OCI-M2 (cell line): ENCODE results near the gene CNKSR3.

ENCODE experiments used
- DNase-seq: peaks from one replicate; lab custom pipeline; 2025; ENCODE audit not compliant: unreplicated experiment; lab: John Stamatoyannopoulos, UW

CNKSR3 gene

GRCh38 chr6:154458565-154459470 is 51.7 kb downstream of the CNKSR3 start:
- no peak for DNase-seq

GRCh38 chr6:154457881-154458284 is 52.6 kb downstream of the CNKSR3 start:
- DNase-seq: no peak

DNA sequence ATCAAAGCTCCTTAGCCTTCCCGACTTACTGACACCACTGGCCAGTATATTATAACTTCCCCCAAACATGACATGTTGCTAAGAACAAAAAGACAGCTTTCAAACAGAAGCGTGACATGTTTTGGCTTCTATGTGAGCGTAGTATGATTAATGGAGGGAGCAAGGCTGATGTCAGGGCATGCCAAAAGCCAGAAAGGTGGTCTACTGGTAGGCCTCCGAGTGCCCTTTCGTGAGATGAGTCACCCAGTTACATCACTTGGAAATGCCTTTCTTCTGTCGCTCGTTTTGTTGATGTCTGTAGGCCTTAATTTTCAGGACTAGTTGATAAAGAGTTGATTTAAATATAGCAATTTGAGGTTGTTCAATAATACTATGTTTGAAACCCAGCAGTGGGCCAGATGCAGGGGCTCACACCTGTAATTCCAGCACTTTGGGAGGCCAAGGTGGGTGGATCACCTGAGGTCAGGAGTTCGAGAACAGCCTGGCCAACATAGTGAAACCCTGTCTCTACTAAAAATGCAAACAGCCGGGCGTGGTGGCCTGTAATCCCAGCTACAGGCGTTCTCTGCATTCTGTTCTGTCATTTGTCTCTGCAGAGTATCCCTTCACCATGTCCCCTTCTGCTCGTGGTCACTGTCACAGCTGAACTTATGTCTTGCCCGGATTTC is 53.3 kb downstream of the CNKSR3 start:
- DNase-seq: no peak

- DNase-seq: no peak
Measured at GRCh38 chr6:154453329-154453728, 57.2 kb downstream of the CNKSR3 start.

- no peak for DNase-seq
Measured at GRCh38 chr6:154450498-154450897, 60.0 kb downstream of the CNKSR3 start.

DNA sequence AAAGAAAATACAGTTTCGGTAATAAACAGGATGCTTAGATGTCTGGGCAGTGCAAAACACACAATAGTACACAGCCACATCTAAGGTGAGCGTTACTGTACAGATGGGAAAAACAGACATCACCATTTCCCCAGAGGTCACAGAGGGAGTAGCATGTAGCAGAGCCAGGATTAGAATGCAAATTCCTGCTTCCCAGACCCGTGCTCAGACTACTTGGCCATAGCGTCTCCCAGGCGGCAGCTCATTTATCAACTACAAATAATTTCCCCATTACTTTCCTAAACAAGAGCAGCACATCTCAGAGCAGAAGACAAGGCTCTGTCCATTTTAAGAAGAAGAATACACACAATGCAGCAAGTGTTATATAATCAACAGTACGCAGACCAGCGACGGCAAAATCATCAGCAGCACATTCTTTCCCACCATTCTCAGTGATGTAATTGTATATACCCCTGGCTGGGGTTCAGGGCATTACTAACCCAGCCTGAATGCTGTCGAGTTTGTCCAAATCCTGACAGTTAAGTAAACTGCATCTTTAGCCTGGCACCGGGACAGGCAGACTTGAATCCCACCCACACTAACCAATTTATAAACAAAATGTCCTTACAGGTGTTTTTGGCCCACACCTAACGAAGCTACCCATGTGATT is 61.9 kb downstream of the CNKSR3 start:
- DNase-seq: no peak

DNA sequence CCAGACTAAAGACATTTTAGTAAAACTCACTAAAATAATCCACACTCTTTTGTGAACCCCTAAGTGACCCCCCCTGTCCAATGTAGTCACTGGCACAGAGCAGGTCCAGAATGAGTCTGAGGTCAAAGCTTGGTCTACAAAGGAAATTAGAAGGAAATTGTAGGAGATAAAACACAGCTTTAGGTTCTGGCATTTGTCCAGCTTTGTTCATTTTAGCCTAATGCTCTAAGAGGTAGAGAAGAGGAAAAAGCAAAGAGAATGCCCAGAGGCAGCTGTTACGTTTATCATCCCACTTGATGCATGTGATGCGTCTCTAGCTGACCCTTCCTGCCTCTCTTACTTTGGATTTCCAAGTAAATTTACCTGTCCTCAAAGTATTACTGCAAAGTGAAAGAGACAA is 62.5 kb downstream of the CNKSR3 start:
- no peak for DNase-seq

DNA sequence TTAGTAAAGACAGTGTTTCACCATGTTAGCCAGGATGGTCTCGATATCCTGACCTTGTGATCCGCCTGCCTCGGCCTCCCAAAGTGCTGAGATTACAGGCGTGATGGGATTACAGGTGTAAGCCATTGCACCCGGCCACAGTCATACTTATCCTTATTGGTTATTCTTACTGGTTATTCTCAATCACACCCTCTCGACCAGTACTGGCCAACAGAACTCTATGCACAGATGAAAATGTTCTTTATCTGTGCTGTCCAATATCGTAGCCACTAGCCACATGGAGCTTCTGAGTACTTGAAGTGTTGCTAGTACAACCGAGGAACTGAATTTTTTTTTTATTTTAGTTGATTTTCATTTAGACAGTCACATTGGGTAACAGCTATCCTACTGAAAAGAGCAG is 63.5 kb downstream of the CNKSR3 start:
- no peak for DNase-seq

DNA sequence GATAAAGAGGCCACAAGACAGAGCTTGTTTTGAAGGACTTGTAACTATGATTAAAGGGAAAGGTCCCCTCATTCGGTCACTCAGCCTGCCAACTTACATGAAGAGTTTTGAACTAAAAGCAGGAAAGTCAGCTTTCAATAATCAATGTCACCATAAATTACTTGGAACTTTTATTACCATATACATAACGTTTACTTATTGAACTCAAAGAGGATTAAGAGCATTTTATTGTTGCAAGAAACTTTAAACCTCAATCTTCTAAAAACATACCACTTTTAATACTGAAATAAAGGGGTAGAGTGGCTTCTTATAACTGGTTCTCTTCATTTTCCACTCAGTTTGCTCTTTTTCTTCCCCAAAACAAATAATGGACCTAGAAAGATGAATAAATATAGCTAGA is 65.1 kb downstream of the CNKSR3 start:
- DNase-seq: no peak

DNA sequence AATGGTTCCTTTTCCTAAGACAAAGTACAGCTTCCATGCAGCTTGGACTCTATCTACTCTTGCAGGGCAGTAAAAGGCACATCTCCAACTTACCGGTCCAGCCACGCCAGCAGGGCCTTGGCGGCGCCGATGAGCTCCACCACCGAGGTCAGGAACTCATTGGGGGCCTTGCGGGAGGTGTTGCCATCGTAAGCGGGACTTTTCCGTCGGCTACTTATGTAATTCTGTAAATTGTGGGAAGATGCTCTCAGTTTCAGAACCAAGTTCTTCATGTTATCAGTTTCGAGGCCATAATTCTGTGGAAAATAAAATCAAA is 68.5 kb downstream of the CNKSR3 start:
- no peak for DNase-seq

DNA sequence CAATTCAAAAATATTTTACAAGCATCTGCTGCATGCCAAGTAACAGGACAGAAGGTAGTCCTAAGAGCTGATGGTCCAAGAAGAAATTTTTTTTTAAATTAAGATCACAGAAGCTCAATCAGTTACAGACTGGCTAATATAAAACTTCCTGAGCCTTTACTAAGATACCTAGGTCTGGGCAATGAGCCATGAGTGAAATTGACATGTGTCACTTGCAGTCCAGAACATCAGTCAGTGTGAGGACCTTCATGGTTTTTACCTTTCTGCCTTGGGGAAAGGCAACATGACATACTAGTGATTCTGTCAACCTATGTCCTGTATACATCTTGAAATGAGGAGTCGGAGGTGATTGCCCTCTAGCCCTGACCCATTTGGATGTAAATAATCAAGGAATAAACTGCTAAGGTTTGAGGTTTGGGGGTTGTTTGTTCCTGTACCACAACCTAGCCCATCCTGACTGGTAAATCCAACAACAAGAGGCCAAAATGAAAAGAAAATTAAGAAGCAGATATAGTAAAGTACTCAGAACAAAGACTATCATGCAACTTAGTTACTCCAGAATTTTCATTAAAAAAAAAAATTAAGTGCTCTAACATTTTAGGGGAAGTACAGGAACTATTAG is 70.0 kb downstream of the CNKSR3 start:
- DNase-seq: no peak

GRCh38 chr6:154440022-154440421 is 70.5 kb downstream of the CNKSR3 start:
- DNase-seq: no peak

- no peak for DNase-seq
Measured at GRCh38 chr6:154438882-154439415, 71.5 kb downstream of the CNKSR3 start.

GRCh38 chr6:154435400-154435945 is 75.0 kb downstream of the CNKSR3 start:
- no peak for DNase-seq

GRCh38 chr6:154434662-154435061 is 75.8 kb downstream of the CNKSR3 start:
- DNase-seq: no peak

GRCh38 chr6:154433477-154434241 is 76.8 kb downstream of the CNKSR3 start:
- DNase-seq: no peak

GRCh38 chr6:154432533-154433476 is 77.7 kb downstream of the CNKSR3 start:
- no peak for DNase-seq

- no peak for DNase-seq
Measured at GRCh38 chr6:154430481-154430919, 80.0 kb downstream of the CNKSR3 start.

- DNase-seq: no peak
Measured at GRCh38 chr6:154429711-154430110, 80.8 kb downstream of the CNKSR3 start.
